Neural progenitor cell (in vitro differentiated cells): ENCODE data around the gene TWIST2. TPM values are rescaled to one million over a fixed set of nuclear protein-coding genes. Genes with fewer than 3 reads are reported as not detected.

Source experiments
- DNase-seq: peaks from one replicate; pipeline ENCODE4 v3.0.0-alpha.2; 2016; ENCODE audit warnings: low spot score
- H2AFZ ChIP-seq: fragments of 200-600 bp; sonication (generic); replicated peaks from 2 replicates; pipeline ENCODE4 v1.6.1; 2016; ENCODE audit warnings: antibody characterized with exemption
- H3F3A ChIP-seq: fragments of 200-600 bp; sonication (generic); 2 replicates; pipeline ENCODE4 v1.6.1; 2016; ENCODE audit warnings: antibody characterized with exemption, low read depth
- H3K27ac ChIP-seq: fragments of 200-600 bp; sonication (generic); 2 replicates; pipeline ENCODE4 v1.5.1; 2016; ENCODE audit warnings: mild to moderate bottlenecking
- H3K27me3 ChIP-seq: fragments of 200-600 bp; sonication (generic); 2 replicates; pipeline ENCODE4 v1.6.1; 2016; ENCODE audit warnings: mild to moderate bottlenecking, moderate library complexity
- H3K36me3 ChIP-seq: fragments of 200-600 bp; sonication (generic); 2 replicates; pipeline ENCODE4 v1.5.1; 2016
- H3K4me1 ChIP-seq: fragments of 200-600 bp; sonication (generic); 2 replicates; pipeline ENCODE4 v1.6.1; 2016; ENCODE audit warnings: mixed run types
- H3K4me2 ChIP-seq: fragments of 200-600 bp; sonication (generic); 2 replicates; pipeline ENCODE4 v1.6.1; 2016
- H3K4me3 ChIP-seq: fragments of 200-600 bp; sonication (generic); 2 replicates; pipeline ENCODE4 v1.5.1; 2016
- H3K79me2 ChIP-seq: fragments of 200-600 bp; sonication (generic); 2 replicates; pipeline ENCODE4 v1.6.1; 2016; ENCODE audit warnings: low read depth
- H3K9ac ChIP-seq: fragments of 200-600 bp; sonication (generic); 2 replicates; pipeline ENCODE4 v1.6.1; 2016
- H3K9me3 ChIP-seq: fragments of 200-600 bp; sonication (generic); 2 replicates; pipeline ENCODE4 v1.5.1; 2016; ENCODE audit warnings: low read depth
- H4K20me1 ChIP-seq: fragments of 200-600 bp; sonication (generic); 2 replicates; pipeline ENCODE4 v1.6.1; 2016; ENCODE audit warnings: low read depth
- H3K27ac Mint-ChIP-seq: 3 replicates; pipeline ENCODE4 v1.8.0; 2021; ENCODE audit warnings: mixed read lengths
- H3K27me3 Mint-ChIP-seq: 2 replicates; pipeline ENCODE4 v1.8.0; 2022; ENCODE audit warnings: low read depth, mild to moderate bottlenecking, inconsistent platforms, moderate library complexity, mixed read lengths; ENCODE audit not compliant: insufficient read depth
- H3K36me3 Mint-ChIP-seq: 3 replicates; pipeline ENCODE4 v1.8.0; 2021; ENCODE audit warnings: mixed read lengths
- H3K4me1 Mint-ChIP-seq: 3 replicates; pipeline ENCODE4 v1.8.0; 2021; ENCODE audit warnings: mixed read lengths
- H3K4me3 Mint-ChIP-seq: 3 replicates; pipeline ENCODE4 v1.8.0; 2021; ENCODE audit warnings: mild to moderate bottlenecking, moderate library complexity, mixed read lengths
- H3K9me3 Mint-ChIP-seq: 3 replicates; pipeline ENCODE4 v1.8.0; 2020; ENCODE audit warnings: mixed read lengths
- CTCF ChIP-seq: fragments of 200-600 bp; sonication (generic); IDR thresholded peaks from 2 replicates; pipeline ENCODE4 v1.5.1; 2017; ENCODE audit warnings: antibody characterized with exemption, mild to moderate bottlenecking
- EZH2 ChIP-seq: fragments of 200-600 bp; sonication (generic); IDR thresholded peaks from 2 replicates; pipeline ENCODE4 v1.6.1; 2017; ENCODE audit warnings: antibody characterized with exemption, mild to moderate bottlenecking, moderate library complexity
- EZH2phosphoT487 ChIP-seq: fragments of 200-600 bp; sonication (generic); IDR thresholded peaks from 2 replicates; pipeline ENCODE4 v1.6.1; 2017; ENCODE audit warnings: antibody characterized with exemption
- total RNA-seq: library from RNA; depleted of rRNA; stranded (reverse); fragments of >200 nt; gene quantifications from 2 replicates; pipeline ENCODE4 v1.2.3, GENCODE V29; 2015; ENCODE audit warnings: low replicate concordance

The TWIST2 gene
- total RNA-seq, 1 donor from 2014 or later = 0.51 TPM

DNA sequence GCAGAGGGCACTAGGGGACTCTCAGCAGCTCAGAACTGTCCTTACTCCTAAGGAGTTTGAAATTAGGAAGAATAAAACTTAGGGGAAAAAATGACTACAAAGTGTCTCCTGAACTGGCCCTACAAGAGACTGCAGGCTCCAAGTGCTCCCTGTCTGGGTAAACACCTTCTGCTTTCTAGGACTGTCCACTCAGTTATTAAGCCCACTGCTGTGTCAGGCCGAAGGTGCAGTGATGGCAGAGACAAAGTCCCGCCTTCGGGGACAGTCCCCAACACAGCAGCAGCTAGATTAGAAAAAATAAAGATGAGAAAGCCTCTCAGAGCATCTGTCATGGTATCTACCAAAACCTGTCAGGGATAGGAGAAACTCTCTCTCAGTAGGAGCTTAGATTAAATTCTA lies 28.3 kb downstream of the TWIST2 start:
- peaks cover 14% of the 10 kb centered on the region for H3K4me1 Mint-ChIP-seq
- H3K4me1 ChIP-seq = peaks cover 6% of the 10 kb centered on the region
- H3K36me3 ChIP-seq = no peaks in the 10 kb centered on the region
- no peak overlapping the region for H3K27ac ChIP-seq
- no peak for DNase-seq
- H3K27me3 ChIP-seq = no peaks in the 10 kb centered on the region
- no peak overlapping the region for H3K4me3 ChIP-seq
- H3K79me2 ChIP-seq = no peaks in the 10 kb centered on the region
- peaks cover 2% of the 10 kb centered on the region for H3K36me3 Mint-ChIP-seq
- H4K20me1 ChIP-seq = no peaks in the 10 kb centered on the region
- H2AFZ ChIP-seq = no peak overlapping the region
- no peak overlapping the region for H3K9ac ChIP-seq
- no peak for TF ChIP-seq EZH2
- no peak for TF ChIP-seq EZH2phosphoT487
- no peak for TF ChIP-seq CTCF
- H3K4me2 ChIP-seq = no peak overlapping the region
- H3K4me3 Mint-ChIP-seq = no peak overlapping the region
- no peak overlapping the region for H3K27ac Mint-ChIP-seq
- peaks cover 12% of the 10 kb centered on the region for H3K27me3 Mint-ChIP-seq
- no peaks in the 10 kb centered on the region for H3F3A ChIP-seq
- H3K9me3 ChIP-seq = no peaks in the 10 kb centered on the region
- H3K9me3 Mint-ChIP-seq = peaks cover 4% of the 10 kb centered on the region

DNA sequence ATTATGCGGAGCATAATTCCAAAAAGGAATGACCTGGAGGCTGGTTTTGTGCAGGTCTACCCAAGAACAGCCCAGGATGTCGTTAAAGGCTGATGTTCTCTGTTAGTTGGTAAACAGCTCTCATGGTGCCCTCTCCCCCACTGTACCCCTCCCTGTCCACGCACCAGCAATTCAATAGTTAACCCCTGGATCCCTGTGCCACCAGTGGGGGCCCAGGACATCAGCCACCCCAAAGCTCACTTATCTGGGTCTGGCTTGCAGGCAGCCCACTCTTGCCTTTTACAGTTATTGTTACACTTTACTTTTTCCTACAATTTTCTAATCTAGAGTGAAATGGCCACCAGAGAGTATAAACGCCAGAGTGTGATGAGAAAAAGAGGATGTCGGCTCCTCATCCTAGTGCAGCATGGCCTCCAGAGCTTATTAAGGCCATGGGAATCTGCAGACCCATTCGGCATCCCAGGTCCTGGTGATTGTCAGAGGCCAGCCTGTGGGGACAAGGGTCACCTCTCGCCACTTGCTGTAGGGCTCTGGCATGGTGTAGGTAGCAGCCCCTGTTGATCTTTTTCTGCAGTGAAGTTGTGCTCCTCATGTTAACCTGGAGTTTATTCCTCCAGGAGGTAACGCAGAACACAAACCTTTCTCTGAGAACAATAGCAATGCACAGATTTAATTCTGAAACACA lies 30.3 kb downstream of the TWIST2 start:
- Histone ChIP-seq H2AFZ (no peak overlapping the region), H3K4me1 (peaks cover 6% of the 10 kb centered on the region), H3K4me3 (no peak overlapping the region), H3K9me3 (no peaks in the 10 kb centered on the region), H3F3A (no peaks in the 10 kb centered on the region), H4K20me1 (no peaks in the 10 kb centered on the region), H3K4me2 (no peak overlapping the region), H3K9ac (no peak overlapping the region), H3K79me2 (no peaks in the 10 kb centered on the region), H3K36me3 (no peaks in the 10 kb centered on the region), H3K27ac (no peak overlapping the region), H3K27me3 (no peaks in the 10 kb centered on the region)
- H3K36me3 Mint-ChIP-seq = no peaks in the 10 kb centered on the region
- no peak overlapping the region for H3K4me3 Mint-ChIP-seq
- TF ChIP-seq EZH2phosphoT487 = no peak
- TF ChIP-seq CTCF = no peak
- TF ChIP-seq EZH2 = no peak
- H3K27me3 Mint-ChIP-seq = peaks cover 8% of the 10 kb centered on the region
- no peak overlapping the region for H3K27ac Mint-ChIP-seq
- no peak for DNase-seq
- H3K4me1 Mint-ChIP-seq = peaks cover 22% of the 10 kb centered on the region
- no peaks in the 10 kb centered on the region for H3K9me3 Mint-ChIP-seq

DNA sequence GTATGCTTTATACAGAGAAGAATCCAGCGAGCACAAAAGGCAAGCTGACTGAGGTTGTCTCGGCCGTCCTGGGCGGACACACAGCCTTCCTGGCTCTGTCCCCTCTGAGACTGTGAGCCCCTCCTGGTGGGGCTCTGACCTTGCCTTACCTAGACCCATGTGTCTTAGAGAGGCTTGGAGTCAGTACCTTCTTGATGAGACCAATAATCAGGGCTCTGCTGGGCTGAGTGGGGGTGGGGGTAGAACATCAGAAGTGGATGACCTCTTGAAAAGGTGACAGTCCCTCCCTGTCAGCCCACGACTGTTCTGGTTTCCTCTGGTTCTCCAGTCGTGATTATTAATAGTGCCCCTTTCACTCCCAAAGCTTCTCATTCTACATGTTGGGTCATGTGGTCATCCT lies 31.2 kb downstream of the TWIST2 start:
- Histone ChIP-seq H3K4me2 (no peak overlapping the region), H3K27ac (no peak overlapping the region), H4K20me1 (no peaks in the 10 kb centered on the region), H3K9me3 (no peaks in the 10 kb centered on the region), H3K4me3 (no peak overlapping the region), H3F3A (no peaks in the 10 kb centered on the region), H2AFZ (no peak overlapping the region), H3K36me3 (no peaks in the 10 kb centered on the region), H3K9ac (no peak overlapping the region), H3K27me3 (no peaks in the 10 kb centered on the region), H3K4me1 (peaks cover 6% of the 10 kb centered on the region), H3K79me2 (no peaks in the 10 kb centered on the region)
- Mint-ChIP-seq H3K9me3 (no peaks in the 10 kb centered on the region), H3K27ac (no peak overlapping the region), H3K36me3 (no peaks in the 10 kb centered on the region), H3K4me1 (peaks cover 25% of the 10 kb centered on the region), H3K27me3 (peaks cover 5% of the 10 kb centered on the region), H3K4me3 (no peak overlapping the region)
- DNase-seq = no peak
- TF ChIP-seq EZH2phosphoT487 (no peak), CTCF (no peak)
